ENCODE results near the gene SLC4A8. TPM values are rescaled to one million over a fixed set of nuclear protein-coding genes. Genes with fewer than 3 reads are reported as not detected.

The SLC4A8 gene
- total RNA-seq, 1 experiment from 2014 or later: 3.0 TPM

GRCh38 chr12:51391283-51392123 lies 33.1 kb upstream of the SLC4A8 start, which contains the start of gene GALNT6:
Gene GALNT6 (minus strand): TSS chr12:51391406. CDS start chr12:51379781, 11,625 bp downstream.
- Histone ChIP-seq H3K4me1 (replicated peaks; ENCODE audit: insufficient read depth) (peaks cover 60% of the 10 kb centered on the region), H3F3A (ENCODE audit: insufficient read depth, low read depth) (peaks cover 35% of the 10 kb centered on the region), H3K9me2 (ENCODE audit: insufficient read depth) (no peaks in the 10 kb centered on the region), H3K4me3 (peak within 1 kb of the TSS; percentile 91), H3K4me2 (peak within 1 kb of the TSS; percentile 86), H3K27ac (peak within 1 kb of the TSS; percentile 36), H3K27me3 (ENCODE audit: insufficient read depth, low read depth) (no peaks in the 10 kb centered on the region), H4K20me1 (ENCODE audit: insufficient read depth) (no peaks in the 10 kb centered on the region), H2AFZ (peak within 1 kb of the TSS; percentile 99), H3K36me3 (ENCODE audit: low read depth) (no peaks in the 10 kb centered on the region), H3K79me2 (ENCODE audit: low read depth) (peaks cover 37% of the 10 kb centered on the region), H3K9me3 (ENCODE audit: insufficient read depth, low read depth) (no peaks in the 10 kb centered on the region)
- ChIA-PET POLR2A (ENCODE audit: unreplicated experiment) (interaction anchor here (0.6 to 1.3 kb wide), 2 partner anchors 20 to 89 kb away, joined by 4 to 10 read pairs; no protein-coding TSS in a partner anchor), CTCF (no interaction called here)
- DNase-seq: peak; percentile 55 to 85
- TF ChIP-seq CTCF (conservative IDR thresholded peaks at IDR 0.05): no peak
- TF ChIP-seq EZH2 (IDR thresholded peaks at IDR 0.05; ENCODE audit: low read depth): no peak
- intact Hi-C loops (cut with micrococcal nuclease; ENCODE audit: unreplicated experiment): no loop called here
- no TSS peak for BruUV-seq (replicated peaks)

DNA sequence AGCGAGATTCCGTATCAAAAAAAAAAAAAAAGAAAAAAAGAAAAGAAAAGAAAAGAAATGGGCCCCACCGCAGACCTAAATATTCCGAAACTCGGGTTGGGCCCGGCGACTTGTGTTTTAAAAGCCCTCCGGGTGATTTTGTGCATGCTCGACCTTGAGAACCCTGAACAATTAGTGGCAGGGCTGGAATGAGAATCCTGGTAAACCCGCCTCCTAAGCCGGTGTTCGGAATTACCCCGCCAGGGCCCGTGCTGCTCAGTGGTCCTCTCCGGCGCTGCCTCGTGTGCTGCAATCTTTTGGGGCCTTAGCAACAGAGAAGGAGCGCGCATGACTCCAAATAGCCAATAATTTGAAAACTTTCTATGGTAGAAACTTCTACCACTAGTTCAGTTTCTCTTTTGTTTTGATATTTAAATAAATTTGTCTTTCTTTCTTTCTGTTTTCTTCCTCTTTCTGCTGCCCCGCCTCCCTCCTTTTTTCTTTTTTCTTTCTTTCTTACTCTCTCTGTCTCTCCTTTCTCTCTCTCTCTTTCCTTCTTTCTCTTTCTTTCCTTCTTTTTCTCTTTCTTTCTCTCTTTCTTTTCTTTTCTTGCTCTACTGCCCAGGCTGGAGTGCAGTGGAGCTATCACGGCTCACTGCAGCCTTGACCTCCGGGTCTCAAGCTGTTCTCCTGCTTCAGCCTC lies 31.9 kb upstream of the SLC4A8 start:
- peak overlapping the region; percentile 86 for H3K4me2 ChIP-seq
- no peaks in the 10 kb centered on the region for H3K36me3 ChIP-seq (ENCODE audit: low read depth)
- H3K27ac ChIP-seq: peak overlapping the region; percentile 27
- H2AFZ ChIP-seq: peak overlapping the region; percentile 99
- TSS peak; percentile 45 for BruUV-seq (replicated peaks)
- no peaks in the 10 kb centered on the region for H4K20me1 ChIP-seq (ENCODE audit: insufficient read depth)
- TF ChIP-seq EZH2 (IDR thresholded peaks at IDR 0.05; ENCODE audit: low read depth): no peak
- no peak for TF ChIP-seq CTCF (conservative IDR thresholded peaks at IDR 0.05)
- peak; percentile 44 for DNase-seq
- no peaks in the 10 kb centered on the region for H3K9me3 ChIP-seq (ENCODE audit: insufficient read depth, low read depth)
- peaks cover 24% of the 10 kb centered on the region for H3F3A ChIP-seq (ENCODE audit: insufficient read depth, low read depth)
- H3K9me2 ChIP-seq (ENCODE audit: insufficient read depth): no peaks in the 10 kb centered on the region
- ChIA-PET POLR2A (ENCODE audit: unreplicated experiment) (no interaction called here), CTCF (no interaction called here)
- H3K4me3 ChIP-seq: peak overlapping the region; percentile 91
- intact Hi-C loops (cut with micrococcal nuclease; ENCODE audit: unreplicated experiment): no loop called here
- H3K79me2 ChIP-seq (ENCODE audit: low read depth): peaks cover 32% of the 10 kb centered on the region
- no peaks in the 10 kb centered on the region for H3K27me3 ChIP-seq (ENCODE audit: insufficient read depth, low read depth)
- peaks cover 48% of the 10 kb centered on the region for H3K4me1 ChIP-seq (replicated peaks; ENCODE audit: insufficient read depth)

DNA sequence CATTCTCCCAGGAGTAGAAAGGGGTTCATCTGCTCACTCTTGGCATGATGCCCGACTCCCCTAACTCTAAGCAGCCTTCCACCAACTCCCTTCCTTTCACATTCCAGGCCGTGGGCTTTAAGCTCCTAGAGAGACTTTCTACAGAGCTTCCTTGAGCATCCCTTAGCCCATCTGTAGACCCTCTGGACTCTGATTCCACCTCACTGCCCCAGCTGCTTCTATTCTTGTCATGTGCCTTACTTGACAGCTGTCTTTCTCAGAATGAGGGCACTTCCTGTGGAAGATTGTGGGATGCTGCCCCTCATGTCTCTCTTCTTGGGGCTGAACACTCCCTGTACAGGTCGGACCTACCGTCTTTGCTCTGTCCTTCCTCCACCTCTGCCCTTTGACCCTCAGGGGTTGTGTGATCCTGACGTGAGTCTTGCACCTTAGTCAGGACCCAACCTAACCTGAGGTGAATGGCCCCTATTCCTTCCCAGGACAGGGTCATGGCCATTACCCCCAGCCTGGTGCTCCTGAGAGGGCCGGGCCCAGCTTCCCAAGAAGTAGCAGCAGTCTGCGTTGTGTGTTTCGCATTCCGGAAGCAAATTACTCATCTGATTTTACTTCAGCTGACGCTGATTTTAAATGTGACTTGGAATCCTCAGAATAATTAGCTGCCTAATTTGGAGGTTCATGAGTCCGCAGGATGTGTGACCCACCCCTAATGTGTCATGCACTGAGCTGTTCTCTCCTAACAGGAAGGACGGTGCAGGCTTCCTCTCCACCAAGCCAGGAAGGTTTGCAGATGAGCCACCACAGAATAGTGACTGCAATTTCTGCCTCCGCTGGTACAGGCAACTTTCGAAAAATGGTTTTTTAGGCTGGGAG lies 30.7 kb upstream of the SLC4A8 start:
- Histone ChIP-seq H3K9me3 (ENCODE audit: insufficient read depth, low read depth) (no peaks in the 10 kb centered on the region), H3K4me3 (no peak overlapping the region), H3K79me2 (ENCODE audit: low read depth) (peaks cover 27% of the 10 kb centered on the region), H3K4me2 (peak overlapping the region; percentile 86; the same call in 1 of the 2 replicates), H3K36me3 (ENCODE audit: low read depth) (no peaks in the 10 kb centered on the region), H2AFZ (no peak overlapping the region; the same call in 1 of the 2 replicates), H3K9me2 (ENCODE audit: insufficient read depth) (no peaks in the 10 kb centered on the region), H3K4me1 (replicated peaks; ENCODE audit: insufficient read depth) (peaks cover 36% of the 10 kb centered on the region), H3K27me3 (ENCODE audit: insufficient read depth, low read depth) (no peaks in the 10 kb centered on the region), H4K20me1 (ENCODE audit: insufficient read depth) (no peaks in the 10 kb centered on the region), H3F3A (ENCODE audit: insufficient read depth, low read depth) (peaks cover 11% of the 10 kb centered on the region), H3K27ac (no peak overlapping the region)
- CTCF ChIA-PET: no interaction called here
- POLR2A ChIA-PET (ENCODE audit: unreplicated experiment): interaction anchor here (0.5 kb wide), 1 partner anchor 53 kb away, joined by 3 read pairs; no protein-coding TSS in a partner anchor
- DNase-seq: no peak
- BruUV-seq (replicated peaks): no TSS peak
- intact Hi-C loops (cut with micrococcal nuclease; ENCODE audit: unreplicated experiment): no loop called here
- TF ChIP-seq EZH2 (IDR thresholded peaks at IDR 0.05; ENCODE audit: low read depth) (no peak), CTCF (conservative IDR thresholded peaks at IDR 0.05) (no peak)
